T-helper 1 cell (primary cell): Measurements from ENCODE around the gene NMNAT3.
"Not testable (repeated sequence)": the region's sequence is repeated elsewhere in the genome, so short reads cannot be mapped to it uniquely, and the experiment has no call there.

ENCODE experiments used
- DNase-seq, 5 donors: peaks; one replicate each; pipeline ENCODE4 v3.0.0-alpha.2; 2012 to 2020

Gene NMNAT3

DNA sequence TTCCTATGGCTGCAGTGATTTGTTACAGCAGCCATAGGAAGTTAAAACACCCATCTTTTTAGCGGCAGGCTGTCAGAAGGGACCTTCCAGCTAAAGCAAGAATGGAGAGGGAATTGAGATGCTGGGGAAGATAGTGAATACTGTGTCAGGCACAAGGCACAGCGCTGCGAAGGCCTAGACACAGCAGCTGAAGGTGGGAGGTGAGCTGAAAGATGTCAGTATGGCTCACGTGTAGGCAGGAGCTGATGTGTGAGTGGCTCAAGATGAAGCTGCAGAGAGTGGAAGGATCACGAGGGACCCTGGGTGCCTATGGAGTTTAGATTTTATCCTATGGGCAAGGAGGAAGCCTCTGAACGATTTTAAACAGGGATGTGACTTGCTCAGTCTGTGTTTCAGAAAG is 44.3 kb downstream of the NMNAT3 start:
- DNase-seq = no peak

DNA sequence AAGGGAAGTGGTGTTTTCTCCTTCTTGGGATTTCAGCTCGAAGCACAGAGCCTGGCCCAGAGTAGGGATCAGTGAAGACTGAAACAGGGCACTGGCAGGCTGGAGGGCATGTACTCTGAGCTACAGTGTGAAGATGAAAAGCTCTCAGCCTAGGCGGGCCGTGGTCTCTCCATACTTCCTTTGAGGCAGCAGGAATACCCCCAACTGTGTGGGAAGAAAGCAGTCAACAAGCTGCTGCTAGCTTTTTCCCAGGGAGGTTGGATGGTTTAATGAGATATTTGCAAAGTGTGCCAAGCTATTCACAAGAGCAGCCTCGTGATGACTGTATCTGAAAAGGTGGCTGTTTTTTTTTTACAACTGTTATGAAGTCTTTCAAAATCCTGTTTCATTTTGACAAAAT is 47.2 kb downstream of the NMNAT3 start:
- no peak for DNase-seq

- DNase-seq = peak in 1 of 5 donors; percentile 37
Measured at GRCh38 chr3:139629033-139629432, 48.7 kb downstream of the NMNAT3 start.

DNA sequence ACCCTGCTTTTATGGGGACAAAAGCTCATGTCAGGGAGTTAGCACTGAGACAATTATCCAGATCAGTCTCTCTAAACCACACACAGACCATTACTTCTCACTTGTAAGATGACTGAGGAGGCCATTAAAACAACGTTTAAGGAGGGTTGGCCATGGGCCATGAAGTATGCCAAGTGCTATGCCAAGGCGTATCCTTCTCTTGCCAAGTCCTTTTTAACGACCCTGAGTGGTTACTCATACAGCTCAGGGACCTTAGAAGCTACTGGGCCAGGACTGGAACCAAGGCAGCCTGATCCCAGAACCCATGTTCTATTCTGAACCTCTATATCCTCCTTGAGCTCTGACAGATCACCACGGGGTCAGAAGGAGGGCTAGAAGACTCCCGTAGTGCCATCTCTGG is 50.0 kb downstream of the NMNAT3 start:
- no peak for DNase-seq

GRCh38 chr3:139620438-139620837 is 57.3 kb downstream of the NMNAT3 start:
- no peak for DNase-seq

DNA sequence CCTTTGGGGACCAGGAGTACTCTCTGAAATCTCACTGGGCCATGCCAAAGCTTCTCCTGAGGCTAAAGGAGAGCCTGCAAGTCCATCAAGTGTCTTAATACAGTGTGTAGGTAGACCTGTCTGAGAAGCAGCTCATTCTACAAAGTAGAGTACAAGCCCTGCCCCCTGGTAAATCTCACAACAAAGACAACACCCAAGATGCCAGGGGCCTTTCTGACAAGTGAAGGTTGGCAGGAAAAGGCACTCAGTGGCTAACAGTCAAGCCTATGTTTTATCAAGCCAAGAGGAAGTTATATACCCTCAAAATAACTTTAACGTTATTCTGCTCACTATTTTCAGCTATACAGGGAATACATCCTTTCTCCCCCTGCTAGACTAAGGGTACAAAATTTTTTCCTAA is 58.3 kb downstream of the NMNAT3 start:
- DNase-seq = no peak

- DNase-seq = no peak
Measured at GRCh38 chr3:139617672-139618268, 60.0 kb downstream of the NMNAT3 start.

DNA sequence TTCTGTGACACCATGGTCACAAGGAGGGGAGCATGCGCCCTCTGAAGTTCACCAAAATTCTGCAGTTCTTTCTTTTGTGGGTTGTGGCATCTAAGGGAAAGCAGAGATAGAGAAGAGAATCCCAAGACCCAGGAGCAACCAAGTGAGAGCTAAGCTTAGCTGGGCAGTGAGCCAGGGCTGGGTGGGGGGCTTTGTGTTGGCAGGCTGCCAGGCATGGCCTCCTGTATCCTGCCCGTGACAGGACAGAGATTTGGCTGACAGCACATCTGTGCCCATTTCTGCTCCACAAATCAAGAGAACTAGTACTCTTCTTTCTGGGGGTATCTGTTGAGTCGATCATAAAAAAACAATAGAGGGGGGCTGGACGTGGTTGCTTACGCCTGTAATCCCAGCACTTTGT is 66.2 kb downstream of the NMNAT3 start:
- DNase-seq = no peak

GRCh38 chr3:139610886-139611285 is 66.9 kb downstream of the NMNAT3 start:
- no peak for DNase-seq

DNA sequence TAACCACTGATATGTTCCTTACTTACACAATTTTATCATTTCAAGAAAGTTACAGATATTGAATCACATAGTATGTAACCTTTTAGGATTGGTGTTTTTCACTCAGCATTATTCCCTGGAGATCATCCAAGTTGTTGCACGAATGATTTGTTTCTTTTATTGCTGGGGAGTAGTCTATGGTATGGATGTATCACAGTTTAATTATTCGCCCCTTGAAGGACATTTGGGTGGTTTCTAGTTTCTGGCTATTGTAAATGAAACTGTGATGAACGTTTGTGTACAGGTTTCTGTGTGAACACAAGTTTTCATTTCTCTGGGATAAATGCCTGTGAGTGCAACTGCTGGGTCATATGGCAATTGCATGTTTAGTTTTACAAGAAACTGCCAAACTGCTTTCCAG is 68.8 kb downstream of the NMNAT3 start:
- no peak for DNase-seq

DNA sequence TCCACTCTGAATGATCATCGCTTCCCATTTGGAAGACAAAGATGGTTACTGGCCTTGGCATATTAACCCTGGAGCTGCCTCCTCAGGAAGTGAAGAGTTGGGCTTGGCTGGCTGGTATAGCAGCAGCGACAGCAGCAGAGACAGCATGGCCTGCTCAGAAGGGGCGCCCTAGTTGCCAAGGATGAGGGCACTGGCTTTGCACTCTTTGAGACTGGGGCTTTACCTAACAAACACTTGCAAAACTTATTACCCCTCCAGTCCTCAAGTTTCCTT is 69.7 kb downstream of the NMNAT3 start:
- DNase-seq = no peak

DNA sequence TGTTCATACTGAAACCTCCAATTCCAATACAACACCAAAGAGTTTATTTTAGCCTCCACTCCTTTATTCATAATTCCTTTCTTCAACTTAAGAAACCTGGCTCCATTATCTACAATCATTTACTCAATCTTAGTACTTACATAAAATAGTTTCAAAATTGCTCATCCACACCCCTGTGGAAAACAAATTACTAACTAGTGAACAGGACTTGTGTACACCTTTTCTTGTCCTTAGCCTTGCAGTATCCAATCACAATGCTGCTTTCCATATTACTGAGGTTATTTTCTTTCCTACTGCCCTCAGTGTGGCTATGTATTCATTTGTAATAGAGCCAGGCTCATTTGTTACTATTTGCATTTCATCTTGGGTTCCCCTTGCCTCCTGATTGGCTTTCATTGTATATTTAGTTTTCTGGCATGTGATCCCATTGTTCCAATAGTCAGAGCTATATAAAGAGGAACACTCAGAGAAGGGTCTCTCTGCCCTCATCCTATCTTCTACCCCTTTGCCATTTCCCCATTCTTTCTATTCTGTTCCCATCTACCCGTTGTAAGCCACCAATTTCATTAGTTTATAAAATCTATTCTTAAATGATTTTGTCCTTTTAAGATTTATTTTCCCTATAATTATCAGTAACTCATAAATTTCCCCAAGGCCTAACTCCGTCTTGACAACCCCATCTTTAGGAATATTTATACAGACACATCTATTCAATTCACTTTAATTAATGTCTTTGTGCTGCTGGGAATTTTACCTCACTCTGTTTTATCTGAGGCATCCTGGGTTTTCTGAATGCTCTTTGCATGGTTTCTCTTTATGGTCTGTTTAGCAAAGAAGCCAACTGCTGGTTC is 70.3 kb downstream of the NMNAT3 start:
- no peak for DNase-seq

- DNase-seq = no peak
Measured at GRCh38 chr3:139602003-139602402, 75.8 kb downstream of the NMNAT3 start.

- DNase-seq = no peak
Measured at GRCh38 chr3:139601191-139601961, 76.4 kb downstream of the NMNAT3 start.

GRCh38 chr3:139597947-139598346 is 79.8 kb downstream of the NMNAT3 start:
- DNase-seq = no peak

- DNase-seq = not testable (repeated sequence)
Measured at GRCh38 chr3:139591186-139591585, 86.6 kb downstream of the NMNAT3 start.

GRCh38 chr3:139588450-139588849 is 89.3 kb downstream of the NMNAT3 start:
- no peak for DNase-seq

- DNase-seq = no peak
Measured at GRCh38 chr3:139587797-139588196, 90.0 kb downstream of the NMNAT3 start.

GRCh38 chr3:139586420-139587017 is 91.3 kb downstream of the NMNAT3 start:
- DNase-seq = no peak

GRCh38 chr3:139585820-139586219 is 92.0 kb downstream of the NMNAT3 start:
- DNase-seq = no peak

DNA sequence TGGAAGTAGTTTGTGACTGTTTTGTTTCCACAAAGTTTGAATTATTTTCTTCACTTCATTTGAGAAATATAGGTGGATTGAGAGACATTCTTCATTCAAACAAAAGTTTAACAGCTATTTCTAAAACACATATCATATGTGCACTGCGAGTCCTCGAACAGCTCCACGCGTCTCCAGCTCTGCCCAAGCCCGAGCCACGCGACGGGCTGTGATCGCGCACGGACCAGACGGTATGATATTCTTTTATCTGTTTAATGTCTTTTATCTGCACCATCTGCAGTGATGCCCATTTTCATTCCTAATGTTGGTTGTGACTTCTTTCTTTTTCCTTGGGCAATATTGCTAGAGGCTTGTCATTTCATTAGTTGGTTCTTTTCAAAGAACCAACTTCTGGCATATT is 94.1 kb downstream of the NMNAT3 start:
- not testable (repeated sequence) for DNase-seq

GRCh38 chr3:139578783-139579182 is 99.0 kb downstream of the NMNAT3 start:
- DNase-seq = no peak

DNA sequence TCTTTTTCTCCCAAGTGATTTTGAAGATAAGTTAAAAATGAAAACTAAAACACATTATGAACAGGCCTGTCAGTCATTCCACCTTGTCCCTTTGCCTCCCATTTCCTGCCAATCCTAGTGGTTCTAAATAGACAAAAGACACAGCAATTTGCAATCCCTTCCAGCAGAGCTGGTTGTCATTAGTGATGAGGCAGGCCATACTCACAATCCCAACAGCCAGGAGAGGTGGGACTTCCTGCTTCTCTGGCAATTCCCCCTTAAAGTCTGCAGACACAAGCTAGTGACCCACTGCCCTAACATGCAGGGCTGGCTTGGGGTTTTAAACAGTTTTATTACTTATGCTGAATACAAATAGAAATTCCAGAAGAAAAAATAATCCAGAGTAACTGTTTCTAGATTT is 99.9 kb downstream of the NMNAT3 start:
- DNase-seq = no peak

- no peak for DNase-seq
Measured at GRCh38 chr3:139577346-139577745, 100.4 kb downstream of the NMNAT3 start.
